Activated T-helper 1 cell treated with Interleukin-2 at 50 U/mL for 16 hours (primary cell): ENCODE measurements around the gene PDLIM5.
"Not testable (repeated sequence)": the region's sequence is repeated elsewhere in the genome, so short reads cannot be mapped to it uniquely, and the experiment has no call there.

Source experiments
- DNase-seq: peaks from one replicate; pipeline ENCODE4 v3.0.0-alpha.2; 2020; ENCODE audit warnings: low read depth

PDLIM5 gene

DNA sequence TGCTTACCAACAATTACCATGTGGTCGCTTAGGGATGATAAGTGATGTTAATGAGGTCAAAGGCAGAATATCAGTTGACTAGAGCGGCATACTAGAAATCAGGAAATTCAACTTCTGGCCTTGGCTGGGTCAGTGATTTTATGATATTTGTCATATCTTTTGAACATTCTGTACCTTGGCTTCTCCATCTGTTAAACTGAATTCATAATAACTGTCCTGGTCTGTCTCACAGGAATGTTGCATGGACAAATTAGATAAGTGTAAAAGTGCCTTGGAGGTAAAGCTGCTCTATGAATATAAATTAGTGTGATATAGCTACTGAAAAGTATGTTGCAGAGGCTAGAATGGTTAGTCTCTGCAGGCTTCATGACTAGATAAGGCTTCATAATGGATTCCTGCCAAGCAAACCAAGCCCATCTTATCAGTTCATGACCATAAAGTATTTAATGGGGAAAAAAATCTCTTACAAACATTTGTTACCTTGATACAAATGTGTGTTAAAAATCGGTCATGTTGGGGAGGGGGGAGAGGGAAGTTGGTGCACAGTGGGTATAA, 201.4 kb downstream of the PDLIM5 start:
- DNase-seq, result no peak

DNA sequence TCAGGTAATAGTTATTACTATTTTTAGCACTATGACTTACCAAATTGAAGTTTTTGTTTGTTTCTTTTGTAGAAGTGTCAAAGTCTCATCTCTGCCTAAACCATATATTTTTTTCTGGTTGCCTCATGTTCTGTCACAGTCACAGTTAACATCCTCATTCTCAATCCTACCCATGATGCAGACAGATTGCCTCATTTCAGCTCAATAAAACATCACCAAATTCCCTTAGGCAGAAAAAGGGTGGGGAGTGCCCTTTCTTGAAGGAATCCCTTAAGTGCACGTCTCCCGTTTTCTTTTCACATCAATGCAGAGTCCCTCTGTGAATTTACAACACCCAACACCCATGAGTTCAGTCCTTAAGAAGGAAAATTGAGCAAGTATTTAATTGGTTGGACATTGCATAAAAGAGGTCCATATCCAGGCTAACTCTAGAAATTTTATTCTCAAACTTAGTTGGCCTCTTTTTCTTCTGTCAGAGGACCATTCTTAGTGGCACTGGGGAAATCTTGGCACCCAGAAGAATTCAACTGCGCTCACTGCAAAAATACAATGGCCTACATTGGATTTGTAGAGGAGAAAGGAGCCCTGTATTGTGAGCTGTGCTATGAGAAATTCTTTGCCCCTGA, 202.4 kb downstream of the PDLIM5 start:
- no peak for DNase-seq

GRCh38 chr4:94654714-94655113, 203.0 kb downstream of the PDLIM5 start:
- DNase-seq, result no peak

DNA sequence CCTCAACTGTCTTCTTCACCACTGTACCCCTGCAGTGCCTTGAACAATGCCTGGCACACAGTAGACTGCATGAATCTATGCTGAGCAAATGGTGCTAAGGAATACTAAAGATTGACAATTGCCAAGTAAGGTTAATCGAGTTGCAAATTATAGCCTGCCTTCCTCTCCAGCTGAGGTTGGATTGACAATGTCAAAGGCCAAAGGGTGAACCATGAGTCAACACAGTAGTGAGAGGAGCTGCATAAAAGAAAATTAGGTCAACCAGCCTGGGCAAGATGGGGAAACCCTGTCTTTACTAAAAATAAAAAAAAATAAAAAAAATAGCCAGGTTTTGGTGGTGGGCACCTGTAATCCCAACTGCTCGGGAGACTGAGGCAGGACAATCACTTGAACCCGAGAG, 208.9 kb downstream of the PDLIM5 start:
- DNase-seq, result no peak

DNA sequence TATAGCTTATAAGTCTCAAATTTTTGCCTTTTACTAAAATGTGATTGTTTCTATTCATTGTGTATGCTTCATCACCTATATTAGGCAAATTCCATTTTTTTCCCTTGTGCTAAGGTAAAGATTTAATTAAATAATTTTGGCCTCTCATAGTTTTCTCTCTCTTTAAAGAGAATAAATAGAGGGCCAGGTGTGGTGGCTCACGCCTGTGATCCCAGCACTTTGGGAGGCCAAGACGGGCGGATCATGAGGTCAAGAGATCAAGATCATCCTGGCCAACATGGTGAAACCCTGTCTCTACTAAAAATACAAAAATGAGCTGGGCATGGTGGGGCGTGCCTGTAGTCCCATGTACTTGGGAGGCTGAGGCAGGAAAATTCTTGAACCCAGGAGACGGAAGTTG, 213.3 kb downstream of the PDLIM5 start:
- DNase-seq, result not testable (repeated sequence)

DNA sequence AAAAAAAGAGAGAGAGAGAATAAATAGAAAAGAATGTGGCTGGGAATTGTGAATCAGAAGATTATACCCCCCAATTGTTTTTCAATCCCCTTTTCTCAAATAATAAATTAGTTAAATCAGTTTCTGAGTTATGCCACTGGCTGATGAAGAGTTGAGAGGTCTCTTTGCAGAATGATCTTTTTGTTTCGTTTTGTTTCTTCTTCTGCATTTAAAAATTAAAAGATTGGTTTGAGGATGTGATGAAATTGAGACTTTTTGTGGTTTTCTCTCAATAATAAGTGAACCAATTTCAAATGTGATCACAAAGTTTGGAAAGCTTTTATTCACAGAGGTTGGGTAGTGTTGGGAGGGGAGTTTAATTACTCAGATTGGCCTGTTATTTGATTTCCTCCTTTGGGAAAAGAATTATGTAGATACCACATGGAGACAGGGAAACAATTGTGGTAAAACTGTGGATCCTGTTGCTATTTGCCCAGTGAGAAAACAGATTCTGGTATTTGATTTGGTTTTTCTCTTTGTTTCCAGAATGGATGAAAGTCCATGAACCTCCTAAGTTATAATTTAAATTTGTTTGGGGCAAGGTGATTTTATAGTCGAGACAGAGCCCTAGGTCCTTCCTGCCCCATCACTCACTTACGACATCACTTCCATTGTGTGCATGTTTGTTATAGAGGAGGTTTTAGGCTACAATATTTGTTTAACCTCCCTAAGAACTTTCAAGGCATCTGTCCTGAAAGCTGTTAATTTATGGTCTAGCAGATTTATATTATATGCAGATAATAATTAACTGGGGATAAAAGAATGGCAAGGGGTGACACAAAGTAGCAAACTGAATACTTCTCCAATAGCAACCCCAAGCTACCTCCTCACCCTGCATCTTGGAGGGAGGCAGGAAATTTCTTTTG, 214.0 kb downstream of the PDLIM5 start:
- no peak for DNase-seq

DNA sequence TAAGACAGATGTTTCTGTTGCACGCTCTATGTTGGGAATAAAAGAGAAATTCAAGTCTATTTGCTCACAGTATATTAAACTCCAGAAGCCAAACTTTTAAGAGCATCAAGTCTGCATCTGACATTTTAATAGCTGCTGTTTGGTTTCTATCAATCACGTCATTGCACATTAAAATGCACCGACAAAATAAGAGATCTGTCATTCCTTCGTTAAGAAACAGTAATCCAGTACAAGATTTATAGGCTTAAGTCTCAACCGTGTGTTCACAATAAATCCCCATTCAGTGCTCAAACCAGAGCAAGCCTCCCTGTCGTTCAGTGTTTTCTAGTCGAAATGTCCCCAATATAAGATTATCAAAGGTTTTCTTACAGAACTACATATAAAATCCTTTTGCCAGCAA, 217.0 kb downstream of the PDLIM5 start:
- DNase-seq, result no peak

DNA sequence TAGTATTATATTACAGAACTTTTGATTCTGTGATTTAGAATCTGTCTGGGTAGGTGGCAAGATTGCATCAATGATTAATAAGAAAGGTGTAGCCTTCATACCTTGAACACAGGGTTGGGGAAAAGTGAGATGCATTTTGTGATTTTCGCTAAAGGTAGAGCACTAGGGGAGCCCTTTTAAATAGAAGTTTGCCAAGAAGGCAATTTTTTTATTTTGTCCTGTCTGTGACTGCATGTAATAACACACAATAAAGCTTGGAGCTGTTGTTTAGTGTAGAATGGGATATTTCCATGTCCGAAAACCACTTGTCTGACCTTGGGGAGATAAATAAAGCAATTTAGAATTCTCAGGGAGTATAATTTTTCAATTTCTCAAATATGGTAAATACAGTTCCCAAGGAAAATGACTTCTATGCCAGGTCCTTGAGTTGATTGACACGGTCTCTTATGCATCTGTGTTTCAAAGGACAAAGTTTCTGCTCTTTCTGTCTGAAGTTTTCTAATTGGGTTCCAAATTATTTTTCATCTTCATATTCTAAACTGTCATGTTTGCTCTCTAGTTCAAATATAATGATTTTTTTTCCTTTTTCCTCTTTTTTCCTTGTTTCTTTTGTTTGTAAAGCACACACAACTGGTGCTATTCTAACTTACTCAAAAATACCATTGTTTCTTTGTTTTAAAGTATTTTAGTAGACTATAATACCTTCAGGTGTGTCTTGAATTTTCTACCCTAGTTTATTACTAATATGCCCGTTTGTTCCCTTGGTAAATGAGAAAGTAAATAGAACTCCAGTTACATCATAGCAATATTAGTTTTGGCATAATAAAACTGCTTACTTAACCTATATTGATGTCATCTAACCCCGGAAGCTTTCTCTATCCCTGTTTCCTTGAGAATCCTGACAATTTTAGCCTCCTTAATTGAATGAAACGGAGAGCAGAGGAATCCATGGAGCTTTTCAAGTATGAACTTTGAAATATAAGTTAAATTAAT, 218.2 kb downstream of the PDLIM5 start:
- no peak for DNase-seq

- no peak for DNase-seq
Observed at GRCh38 chr4:94671113-94671512, 219.4 kb downstream of the PDLIM5 start.

DNA sequence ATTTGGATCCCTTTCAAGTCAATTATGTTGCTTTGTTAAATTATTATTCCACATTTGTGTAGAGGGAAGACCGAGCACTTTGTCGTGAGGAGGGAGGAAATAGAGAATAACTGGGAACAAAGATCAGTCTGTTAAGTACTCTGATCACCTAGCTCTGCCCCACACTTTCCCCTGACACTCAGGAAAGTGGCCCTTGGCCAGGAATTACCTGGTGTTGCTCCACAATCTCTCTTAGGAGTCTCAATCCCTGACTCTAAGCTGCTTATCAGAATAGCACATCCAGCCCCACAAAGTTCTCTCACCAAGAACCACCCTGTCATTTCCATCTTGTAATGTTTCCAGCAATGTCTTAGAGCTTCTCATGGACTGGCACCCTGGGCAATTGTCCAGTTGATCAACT, 222.2 kb downstream of the PDLIM5 start:
- DNase-seq, result no peak

GRCh38 chr4:94676970-94677369, 225.2 kb downstream of the PDLIM5 start:
- DNase-seq, result no peak

DNA sequence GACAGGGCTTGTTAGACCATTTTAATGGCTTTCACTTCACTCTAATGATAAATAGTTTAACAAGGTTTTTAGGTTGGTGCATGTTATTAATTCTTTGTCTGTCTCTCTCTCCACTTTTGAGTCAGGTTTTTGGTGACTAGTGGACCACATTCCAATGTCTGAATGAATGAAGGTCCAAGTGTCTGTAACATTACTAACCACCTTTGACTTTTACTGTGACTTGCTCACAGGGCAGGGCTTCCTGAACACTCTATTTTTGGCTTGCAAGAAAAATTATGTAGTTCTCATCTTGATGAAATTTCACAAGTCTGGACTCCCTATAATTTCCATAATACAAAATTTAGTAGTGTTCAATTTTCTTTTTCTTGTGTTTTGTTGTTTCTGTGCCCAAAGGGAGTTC, 227.2 kb downstream of the PDLIM5 start:
- no peak for DNase-seq

GRCh38 chr4:94680176-94680862, 228.6 kb downstream of the PDLIM5 start:
- no peak for DNase-seq

- DNase-seq, result no peak
Observed at GRCh38 chr4:94686086-94686485, 234.3 kb downstream of the PDLIM5 start.

- no peak for DNase-seq
Observed at GRCh38 chr4:94689155-94689860, 237.6 kb downstream of the PDLIM5 start.

GRCh38 chr4:94690851-94691254, 239.1 kb downstream of the PDLIM5 start:
- DNase-seq, result no peak

DNA sequence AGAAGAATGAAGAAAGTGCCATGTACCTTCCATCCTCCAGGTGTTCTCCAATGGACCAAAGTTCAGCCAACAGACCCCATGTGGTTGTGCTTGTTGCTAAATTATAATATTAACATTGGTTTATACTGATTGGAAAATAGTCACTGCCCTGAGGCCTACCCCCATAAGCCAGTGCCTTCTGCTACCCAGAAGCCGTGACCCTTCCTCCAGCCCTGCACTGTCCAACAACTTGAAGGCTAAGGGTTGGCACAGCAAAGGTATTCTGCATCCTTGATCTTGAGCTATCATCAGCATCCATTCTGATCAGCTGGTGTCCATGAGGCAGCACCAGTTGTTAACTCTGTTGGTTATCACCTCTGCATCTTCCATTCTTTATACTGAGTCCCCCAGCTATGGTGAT, 239.8 kb downstream of the PDLIM5 start:
- DNase-seq, result no peak

DNA sequence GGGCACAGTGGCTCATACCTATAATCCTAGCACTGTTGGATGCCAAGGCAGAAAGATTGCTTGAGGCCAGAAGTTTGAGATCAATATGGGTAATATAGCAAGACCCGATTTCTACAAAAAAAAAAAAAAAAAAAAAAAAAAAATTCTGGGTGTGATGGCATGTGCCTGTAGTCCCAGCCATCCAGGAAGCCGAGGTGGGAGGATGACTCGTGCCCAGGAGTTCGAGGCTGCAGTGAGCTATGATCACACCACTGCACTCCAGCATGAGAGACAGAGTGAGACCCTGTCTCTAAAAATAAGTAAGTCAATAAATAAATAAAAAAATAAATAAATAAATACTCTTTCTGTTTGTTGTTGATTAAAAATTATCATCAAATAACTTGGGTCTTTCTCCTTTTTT, 243.6 kb downstream of the PDLIM5 start:
- no peak for DNase-seq

- no peak for DNase-seq
Observed at GRCh38 chr4:94698187-94698586, 246.4 kb downstream of the PDLIM5 start.

GRCh38 chr4:94700298-94700697, 248.6 kb downstream of the PDLIM5 start:
- no peak for DNase-seq
